NT2/D1 (cell line): ENCODE data around the gene CDYL.

Experiments used
- DNase-seq: peaks from one replicate; pipeline ENCODE4 v3.0.0-alpha.2; 2011; ENCODE audit warnings: low read depth, low spot score
- H3K27me3 ChIP-seq: 2 replicates; pipeline ENCODE4 v1.6.0; 2011; ENCODE audit warnings: mild to moderate bottlenecking; ENCODE audit not compliant: insufficient read length, insufficient read depth
- H3K36me3 ChIP-seq: 2 replicates; pipeline ENCODE4 v1.6.1; 2011; ENCODE audit warnings: mild to moderate bottlenecking, low read length, mixed read lengths; ENCODE audit not compliant: insufficient read depth, insufficient read length
- H3K4me1 ChIP-seq: 2 replicates; pipeline ENCODE4 v1.5.1; 2011; ENCODE audit not compliant: insufficient read depth, insufficient read length
- H3K4me3 ChIP-seq: 2 replicates; pipeline ENCODE4 v1.5.1; 2011; ENCODE audit warnings: low read depth; ENCODE audit not compliant: insufficient read length
- H3K9ac ChIP-seq: 2 replicates; pipeline ENCODE4 v1.6.0; 2011; ENCODE audit warnings: low read depth; ENCODE audit not compliant: insufficient read length
- H3K9me3 ChIP-seq: 2 replicates; pipeline ENCODE4 v1.5.1; 2011; ENCODE audit warnings: mild to moderate bottlenecking, low read length; ENCODE audit not compliant: insufficient read depth
- SUZ12 ChIP-seq: IDR thresholded peaks from 2 replicates; pipeline ENCODE4 v1.6.1; 2011; ENCODE audit not compliant: insufficient read length, insufficient read depth; ENCODE audit errors: extremely low read depth
- YY1 ChIP-seq: IDR thresholded peaks from 2 replicates; pipeline ENCODE4 v1.6.1; 2011; ENCODE audit not compliant: insufficient read length, insufficient read depth
- ZNF274 ChIP-seq: IDR thresholded peaks from 2 replicates; pipeline ENCODE4 v1.6.1; 2011; ENCODE audit warnings: mild to moderate bottlenecking, low read depth, low read length

The CDYL gene

GRCh38 chr6:4975506-4975905 lies 199.3 kb downstream of the CDYL start:
- no peak for DNase-seq
- no peaks in the 10 kb centered on the region for H3K36me3 ChIP-seq
- no peaks in the 10 kb centered on the region for H3K4me1 ChIP-seq
- H3K27me3 ChIP-seq, result no peaks in the 10 kb centered on the region
- TF ChIP-seq SUZ12, result no peak
- no peak for TF ChIP-seq YY1
- no peak for TF ChIP-seq ZNF274
- H3K4me3 ChIP-seq, result no peak overlapping the region
- no peak overlapping the region for H3K9ac ChIP-seq
- H3K9me3 ChIP-seq, result peaks cover 12% of the 10 kb centered on the region; the same call in 1 of the 2 replicates

DNA sequence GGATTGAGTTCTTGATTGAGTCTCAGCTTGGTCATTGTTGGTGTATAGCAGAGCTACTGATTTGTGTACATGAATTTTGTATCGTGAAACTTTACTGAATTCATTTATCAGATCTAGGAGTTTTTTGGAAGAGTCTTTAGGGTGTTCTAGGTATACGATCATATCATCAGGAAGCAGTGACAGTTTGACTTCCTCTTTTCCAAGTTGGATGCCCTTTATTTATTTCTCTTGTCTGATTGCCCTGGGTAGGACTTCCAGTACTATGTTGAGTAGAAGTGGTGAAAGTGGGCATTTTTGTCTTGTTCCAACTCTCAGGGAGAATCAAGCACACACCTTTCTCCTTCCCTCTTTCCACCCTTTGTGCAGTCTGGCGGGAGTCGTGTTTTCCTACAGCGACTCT lies 201.3 kb downstream of the CDYL start:
- no peaks in the 10 kb centered on the region for H3K27me3 ChIP-seq
- H3K4me1 ChIP-seq, result no peaks in the 10 kb centered on the region
- TF ChIP-seq ZNF274 (no peak), YY1 (no peak), SUZ12 (no peak)
- H3K36me3 ChIP-seq, result no peaks in the 10 kb centered on the region
- DNase-seq, result no peak
- H3K9me3 ChIP-seq, result peaks cover 12% of the 10 kb centered on the region; the same call in 1 of the 2 replicates
- H3K4me3 ChIP-seq, result no peak overlapping the region
- no peak overlapping the region for H3K9ac ChIP-seq

GRCh38 chr6:4979426-4979825 lies 203.2 kb downstream of the CDYL start:
- Histone ChIP-seq H3K4me3 (no peak overlapping the region), H3K9me3 (peaks cover 12% of the 10 kb centered on the region; the same call in 1 of the 2 replicates), H3K27me3 (no peaks in the 10 kb centered on the region), H3K9ac (no peak overlapping the region), H3K36me3 (no peaks in the 10 kb centered on the region), H3K4me1 (no peaks in the 10 kb centered on the region)
- no peak for DNase-seq
- TF ChIP-seq ZNF274 (no peak), YY1 (no peak), SUZ12 (no peak)

DNA sequence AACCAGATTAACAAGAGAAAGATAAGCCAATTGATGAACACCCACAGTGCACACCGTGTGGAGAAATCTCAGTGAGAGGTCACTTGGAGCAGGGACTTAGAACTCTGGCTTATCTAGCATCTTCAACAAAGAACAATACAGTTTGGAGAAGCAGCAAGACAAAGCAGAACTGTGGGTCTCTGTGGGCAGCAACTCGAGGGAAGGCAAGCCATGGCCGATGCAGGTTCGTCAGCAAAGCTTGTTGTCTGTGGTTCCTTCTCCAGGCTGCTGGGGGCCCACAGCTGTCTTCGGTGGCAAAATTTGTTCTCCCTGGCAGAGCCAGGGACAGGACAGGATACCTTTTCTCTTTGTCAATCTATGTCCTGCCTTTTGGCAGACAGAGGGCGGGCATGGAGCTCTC lies 205.6 kb downstream of the CDYL start:
- H3K36me3 ChIP-seq, result no peaks in the 10 kb centered on the region
- no peak overlapping the region for H3K9ac ChIP-seq
- no peaks in the 10 kb centered on the region for H3K27me3 ChIP-seq
- no peak overlapping the region for H3K4me3 ChIP-seq
- TF ChIP-seq SUZ12 (no peak), ZNF274 (no peak), YY1 (no peak)
- peaks cover 12% of the 10 kb centered on the region; the same call in 1 of the 2 replicates for H3K9me3 ChIP-seq
- no peak for DNase-seq
- H3K4me1 ChIP-seq, result no peaks in the 10 kb centered on the region

- Histone ChIP-seq H3K36me3 (no peaks in the 10 kb centered on the region), H3K27me3 (no peaks in the 10 kb centered on the region), H3K9ac (no peak overlapping the region), H3K4me3 (no peak overlapping the region), H3K4me1 (no peaks in the 10 kb centered on the region), H3K9me3 (peaks cover 12% of the 10 kb centered on the region; the same call in 1 of the 2 replicates)
- TF ChIP-seq YY1 (no peak), ZNF274 (no peak), SUZ12 (no peak)
- DNase-seq, result no peak
These were observed 207.1 kb downstream of the CDYL start for GRCh38 chr6:4983322-4983721.

GRCh38 chr6:4986999-4987398 lies 210.8 kb downstream of the CDYL start:
- H3K9ac ChIP-seq, result no peak overlapping the region
- TF ChIP-seq SUZ12 (no peak), YY1 (no peak), ZNF274 (no peak)
- no peaks in the 10 kb centered on the region for H3K27me3 ChIP-seq
- no peak for DNase-seq
- no peaks in the 10 kb centered on the region; the same call in 1 of the 2 replicates for H3K9me3 ChIP-seq
- no peaks in the 10 kb centered on the region for H3K4me1 ChIP-seq
- no peaks in the 10 kb centered on the region for H3K36me3 ChIP-seq
- no peak overlapping the region for H3K4me3 ChIP-seq

- no peak overlapping the region for H3K4me3 ChIP-seq
- H3K9ac ChIP-seq, result no peak overlapping the region
- no peak for TF ChIP-seq SUZ12
- no peak for TF ChIP-seq YY1
- no peak for TF ChIP-seq ZNF274
- no peak for DNase-seq
- H3K9me3 ChIP-seq, result no peaks in the 10 kb centered on the region; the same call in 1 of the 2 replicates
- H3K4me1 ChIP-seq, result no peaks in the 10 kb centered on the region
- H3K36me3 ChIP-seq, result no peaks in the 10 kb centered on the region
- no peaks in the 10 kb centered on the region for H3K27me3 ChIP-seq
These were observed 211.2 kb downstream of the CDYL start for GRCh38 chr6:4987432-4987831.

GRCh38 chr6:4994741-4995140 lies 218.5 kb downstream of the CDYL start:
- no peaks in the 10 kb centered on the region for H3K9me3 ChIP-seq
- no peaks in the 10 kb centered on the region for H3K27me3 ChIP-seq
- H3K36me3 ChIP-seq, result peaks cover 19% of the 10 kb centered on the region
- DNase-seq, result no peak
- no peak overlapping the region for H3K9ac ChIP-seq
- TF ChIP-seq SUZ12 (no peak), YY1 (no peak), ZNF274 (no peak)
- no peaks in the 10 kb centered on the region for H3K4me1 ChIP-seq
- H3K4me3 ChIP-seq, result no peak overlapping the region
